Esophagus squamous epithelium (tissue), 5 donors: ENCODE measurements around the gene TSPAN9. TPM values are rescaled to one million over a fixed set of nuclear protein-coding genes. Genes with fewer than 3 reads are reported as not detected.

ENCODE experiments used
- DNase-seq: peaks from one replicate; lab custom pipeline; 2025; lab: John Stamatoyannopoulos, UW
- H3K27ac ChIP-seq, 4 donors: fragments of 200-600 bp; sonication (generic); one replicate each; pipeline ENCODE4 v1.5.1; 2016 to 2019; ENCODE audit warnings: mild to moderate bottlenecking in 1 of 4
- H3K27me3 ChIP-seq, 4 donors: fragments of 200-600 bp; sonication (generic); 1 replicate in 3 of 4; 2 replicates in 1 of 4; pipeline versions ENCODE4 v1.5.1 to v1.6.0; 2017 to 2021; ENCODE audit warnings: antibody characterized with exemption in 1 of 4
- H3K36me3 ChIP-seq, 3 donors: fragments of 200-600 bp; sonication (generic); one replicate each; pipeline ENCODE4 v1.5.1; 2016 to 2019
- H3K4me1 ChIP-seq, 3 donors: fragments of 200-600 bp; sonication (generic); one replicate each; pipeline ENCODE4 v1.5.1; 2017 to 2019
- H3K4me3 ChIP-seq, 4 donors: fragments of 200-600 bp; sonication (generic); 1 replicate in 3 of 4; 2 replicates in 1 of 4; pipeline ENCODE4 v1.5.1; 2016 to 2019; ENCODE audit warnings: mild to moderate bottlenecking in 2 of 4, moderate library complexity in 1 of 4
- H3K9me3 ChIP-seq, 3 donors: fragments of 200-600 bp; sonication (generic); one replicate each; pipeline ENCODE4 v1.5.1; 2016 to 2019
- POLR2A ChIP-seq, 4 donors: fragments of 450-650 bp; IDR thresholded peaks; one replicate each; pipeline ENCODE4 v1.6.1; 2017; ENCODE audit warnings: antibody characterized with exemption in 4 of 4, mild to moderate bottlenecking in 4 of 4, moderate library complexity in 3 of 4
- WGBS, 2 donors: methylation state at CpG; one replicate each; pipeline ENCODE4 v1.1.5; 2018; 5-methylcytosine and 5-hydroxymethylcytosine counted together
- intact Hi-C: fragments of 100-400 bp; cut with DNase I; formaldehyde crosslinking; loops from one replicate; pipeline ENCODE4 v1.15.0; 2022
- total RNA-seq, 4 donors: library from RNA; depleted of rRNA; stranded (reverse); fragments of >200 nt; gene quantifications; one replicate each; pipeline ENCODE4 v1.1.0, GENCODE V29; 2016
- TF ChIP-seq, protein P1 (sequence below), 6 experiments: fragments of 450-650 bp in 4 of 6; fragments of 200-600 bp in 2 of 6; sonication (generic) in 2 of 6; IDR thresholded peaks; one replicate each; pipeline ENCODE4 v1.5.1; 2016 to 2019; ENCODE audit warnings: antibody characterized with exemption in 6 of 6, mild to moderate bottlenecking in 4 of 6, moderate library complexity in 4 of 6
- donor health status: DM: yes; HTN: yes; CAD: no.

Gene TSPAN9
- total RNA-seq, 4 donors from 2014 or later, result 10.6 to 23.7 (median 17.6) TPM

DNA sequence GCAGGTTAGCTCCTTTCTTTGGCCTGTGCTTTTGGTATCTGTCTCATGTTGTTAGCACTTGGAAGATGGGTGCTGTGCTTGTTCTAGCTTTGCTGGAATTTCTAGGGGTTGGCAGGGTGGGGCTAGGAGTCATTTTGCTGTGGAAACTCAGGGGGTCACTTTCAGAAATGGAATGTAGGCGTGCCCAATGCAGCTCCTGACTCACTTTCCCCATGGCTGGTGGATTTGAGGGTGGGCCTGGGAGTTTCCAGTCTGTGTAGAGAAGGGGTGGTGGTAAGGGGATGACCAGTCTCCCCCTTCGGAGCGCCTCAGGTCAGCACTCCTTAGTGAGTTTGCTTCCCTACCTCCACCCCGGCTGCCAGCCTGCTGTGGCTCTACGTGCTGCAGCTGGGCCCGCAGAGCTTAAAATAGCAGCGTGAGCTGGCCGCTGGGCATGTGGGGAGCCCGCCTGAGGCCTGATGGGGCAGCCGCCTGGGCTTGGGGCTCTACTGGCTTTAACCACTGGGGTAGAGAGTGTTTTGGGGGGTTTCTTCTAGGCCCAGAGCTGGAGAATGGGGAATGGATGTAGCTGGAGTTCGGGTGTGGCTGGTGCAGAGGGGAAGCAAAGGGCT, 108.2 kb downstream of the TSPAN9 start:
- Histone ChIP-seq H3K4me1 (peaks cover 0 to 6% (median 0%) of the 10 kb centered on the region in 3 donors), H3K27ac (no peak overlapping the region), H3K9me3 (no peaks in the 10 kb centered on the region), H3K4me3 (no peak overlapping the region), H3K36me3 (peaks cover 0 to 4% (median 0%) of the 10 kb centered on the region in 3 donors), H3K27me3 (no peaks in the 10 kb centered on the region)
- WGBS, 2 donors, result 67 to 86% methylated on average over 1 to 2 of the region's 11 CpGs
- TF ChIP-seq, protein P1, sequence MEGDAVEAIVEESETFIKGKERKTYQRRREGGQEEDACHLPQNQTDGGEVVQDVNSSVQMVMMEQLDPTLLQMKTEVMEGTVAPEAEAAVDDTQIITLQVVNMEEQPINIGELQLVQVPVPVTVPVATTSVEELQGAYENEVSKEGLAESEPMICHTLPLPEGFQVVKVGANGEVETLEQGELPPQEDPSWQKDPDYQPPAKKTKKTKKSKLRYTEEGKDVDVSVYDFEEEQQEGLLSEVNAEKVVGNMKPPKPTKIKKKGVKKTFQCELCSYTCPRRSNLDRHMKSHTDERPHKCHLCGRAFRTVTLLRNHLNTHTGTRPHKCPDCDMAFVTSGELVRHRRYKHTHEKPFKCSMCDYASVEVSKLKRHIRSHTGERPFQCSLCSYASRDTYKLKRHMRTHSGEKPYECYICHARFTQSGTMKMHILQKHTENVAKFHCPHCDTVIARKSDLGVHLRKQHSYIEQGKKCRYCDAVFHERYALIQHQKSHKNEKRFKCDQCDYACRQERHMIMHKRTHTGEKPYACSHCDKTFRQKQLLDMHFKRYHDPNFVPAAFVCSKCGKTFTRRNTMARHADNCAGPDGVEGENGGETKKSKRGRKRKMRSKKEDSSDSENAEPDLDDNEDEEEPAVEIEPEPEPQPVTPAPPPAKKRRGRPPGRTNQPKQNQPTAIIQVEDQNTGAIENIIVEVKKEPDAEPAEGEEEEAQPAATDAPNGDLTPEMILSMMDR (IDR thresholded peaks at IDR 0.05), result no peak
- TF ChIP-seq POLR2A (IDR thresholded peaks at IDR 0.05), result no peak
- intact Hi-C loops, result no loop called here
- DNase-seq, result no peak

GRCh38 chr12:3186546-3187215, 109.5 kb downstream of the TSPAN9 start:
- intact Hi-C loops, result no loop called here
- no peak for DNase-seq
- TF ChIP-seq, protein P1 (IDR thresholded peaks at IDR 0.05), result no peak
- no peak for TF ChIP-seq POLR2A (IDR thresholded peaks at IDR 0.05)
- Histone ChIP-seq H3K4me3 (no peak overlapping the region), H3K9me3 (no peaks in the 10 kb centered on the region), H3K27ac (no peak overlapping the region), H3K27me3 (no peaks in the 10 kb centered on the region), H3K36me3 (peaks cover 0 to 4% (median 0%) of the 10 kb centered on the region in 3 donors), H3K4me1 (peaks cover 0 to 6% (median 0%) of the 10 kb centered on the region in 3 donors)
- 56 to 73% methylated on average over 2 to 5 of the region's 6 CpGs for WGBS, 2 donors

DNA sequence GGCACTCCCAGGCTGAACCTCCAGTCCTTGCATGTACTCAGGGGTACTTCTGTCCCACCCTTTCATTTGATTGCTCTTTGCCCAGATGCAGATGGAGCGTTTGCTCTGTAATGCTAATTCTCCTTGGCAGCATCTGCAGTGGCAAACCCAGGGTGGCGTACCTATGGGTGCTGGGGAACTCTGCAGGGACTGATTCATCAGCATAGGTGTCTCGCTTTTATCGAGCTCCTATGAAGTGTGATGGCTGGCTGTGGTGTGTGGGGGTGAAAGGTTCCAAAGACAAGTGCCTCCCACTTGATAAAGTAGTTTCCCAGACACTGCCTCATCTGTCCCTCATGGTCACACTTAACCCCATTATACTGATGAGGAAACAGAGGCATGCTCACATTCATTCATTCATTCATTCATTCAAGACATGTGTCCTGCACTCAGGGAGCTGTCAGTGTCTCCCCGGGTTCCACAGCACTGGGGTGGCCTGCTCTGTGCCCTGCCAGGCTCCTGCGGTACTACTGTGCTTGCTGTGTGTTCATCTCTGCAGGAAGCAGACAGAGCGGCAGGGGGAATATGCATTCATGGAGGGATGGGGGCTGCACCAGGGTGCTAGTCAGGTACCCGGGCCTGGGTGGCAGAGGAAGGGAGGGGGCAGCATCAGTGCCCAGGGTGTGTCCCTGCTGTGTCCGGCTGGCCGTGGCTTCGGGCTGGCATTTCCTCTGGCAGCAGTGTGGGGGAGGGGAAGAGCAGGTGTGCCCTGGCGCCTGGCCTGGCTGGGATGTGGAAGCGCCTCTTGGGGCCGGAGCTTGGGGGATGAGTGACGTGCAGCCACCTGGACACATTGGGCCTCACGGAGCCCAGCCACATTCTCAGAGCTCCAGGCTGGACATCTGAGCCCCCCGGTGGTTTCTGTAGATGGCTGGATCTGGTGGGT, 110.9 kb downstream of the TSPAN9 start:
- Histone ChIP-seq H3K9me3 (no peaks in the 10 kb centered on the region), H3K36me3 (no peaks in the 10 kb centered on the region), H3K4me1 (peaks cover 0 to 6% (median 0%) of the 10 kb centered on the region in 3 donors), H3K27me3 (no peaks in the 10 kb centered on the region), H3K27ac (no peak overlapping the region), H3K4me3 (no peak overlapping the region)
- no peak for DNase-seq
- 67 to 79% methylated on average over 7 to 13 of the region's 17 CpGs for WGBS, 2 donors
- no peak for TF ChIP-seq POLR2A (IDR thresholded peaks at IDR 0.05)
- TF ChIP-seq, protein P1 (IDR thresholded peaks at IDR 0.05), result no peak
- intact Hi-C loops, result no loop called here

DNA sequence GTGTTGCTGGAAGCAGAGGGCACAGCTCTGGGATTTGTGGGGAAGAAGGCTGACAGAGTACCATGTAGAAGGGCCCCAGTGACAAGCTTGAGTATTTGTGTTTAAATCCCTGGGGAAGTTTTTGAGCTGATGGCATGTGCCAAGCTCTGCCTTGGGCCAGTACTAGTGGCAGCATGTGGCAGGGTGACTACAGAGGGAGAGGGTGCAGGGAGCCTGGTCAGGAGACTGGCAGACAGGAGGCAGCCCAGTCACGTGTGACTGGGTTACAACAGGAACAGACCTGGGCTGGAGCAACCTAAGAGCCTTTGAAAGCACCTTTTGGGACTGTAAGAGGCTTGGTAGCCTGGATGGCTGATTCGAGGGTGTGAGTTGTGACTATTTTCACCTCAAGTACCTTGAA, 112.1 kb downstream of the TSPAN9 start:
- no peaks in the 10 kb centered on the region for H3K27me3 ChIP-seq
- no peaks in the 10 kb centered on the region for H3K36me3 ChIP-seq
- no peak overlapping the region for H3K4me3 ChIP-seq
- no peaks in the 10 kb centered on the region for H3K9me3 ChIP-seq
- 0 to 25% methylated on average over 1 to 2 of the region's 2 CpGs for WGBS, 2 donors
- no peak overlapping the region for H3K27ac ChIP-seq
- no peak for TF ChIP-seq POLR2A (IDR thresholded peaks at IDR 0.05)
- peaks cover 0 to 6% (median 0%) of the 10 kb centered on the region in 3 donors for H3K4me1 ChIP-seq
- no peak for DNase-seq
- intact Hi-C loops, result no loop called here

DNA sequence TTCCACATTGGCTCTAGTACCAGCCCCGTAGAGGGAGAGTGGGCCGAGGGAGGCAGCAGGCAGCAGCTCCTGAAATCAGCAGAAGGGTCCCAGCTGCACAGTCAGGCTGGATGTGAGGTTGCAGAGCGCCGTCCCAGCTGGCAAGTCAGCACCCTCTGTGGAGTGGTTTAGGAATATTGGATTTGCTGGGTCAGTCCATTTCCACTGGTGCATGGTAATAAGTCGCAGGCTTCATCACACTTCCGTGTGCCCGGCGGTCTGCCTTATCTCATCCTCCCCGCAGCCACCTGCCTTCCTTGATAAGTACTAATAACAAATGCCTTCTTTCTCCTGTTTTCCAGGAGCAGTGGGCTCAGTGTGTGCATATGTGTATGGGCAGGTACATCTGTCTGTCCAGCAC, 112.9 kb downstream of the TSPAN9 start:
- no peaks in the 10 kb centered on the region for H3K27me3 ChIP-seq
- H3K36me3 ChIP-seq, result no peaks in the 10 kb centered on the region
- DNase-seq, result no peak
- intact Hi-C loops, result no loop called here
- TF ChIP-seq POLR2A (IDR thresholded peaks at IDR 0.05), result no peak
- TF ChIP-seq, protein P1 (IDR thresholded peaks at IDR 0.05), result no peak
- H3K4me3 ChIP-seq, result no peak overlapping the region
- peaks cover 0 to 6% (median 0%) of the 10 kb centered on the region in 3 donors for H3K4me1 ChIP-seq
- WGBS, 2 donors, result 61 to 96% methylated on average over 4 to 8 of the region's 9 CpGs
- H3K27ac ChIP-seq, result no peak overlapping the region
- no peaks in the 10 kb centered on the region for H3K9me3 ChIP-seq
